GM11168 (cell line): ENCODE data around the gene CPNE9.
"Not testable (repeated sequence)": the region's sequence is repeated elsewhere in the genome, so short reads cannot be mapped to it uniquely, and the experiment has no call there.

Experiments
- in situ Hi-C: fragments of 300-500 bp; cut with MboI; formaldehyde crosslinking; loops from one replicate; pipeline ENCODE4 v1.12.0; 2022; ENCODE audit warnings: low sequenced_read_pairs; ENCODE audit not compliant: unreplicated experiment

The CPNE9 gene

DNA sequence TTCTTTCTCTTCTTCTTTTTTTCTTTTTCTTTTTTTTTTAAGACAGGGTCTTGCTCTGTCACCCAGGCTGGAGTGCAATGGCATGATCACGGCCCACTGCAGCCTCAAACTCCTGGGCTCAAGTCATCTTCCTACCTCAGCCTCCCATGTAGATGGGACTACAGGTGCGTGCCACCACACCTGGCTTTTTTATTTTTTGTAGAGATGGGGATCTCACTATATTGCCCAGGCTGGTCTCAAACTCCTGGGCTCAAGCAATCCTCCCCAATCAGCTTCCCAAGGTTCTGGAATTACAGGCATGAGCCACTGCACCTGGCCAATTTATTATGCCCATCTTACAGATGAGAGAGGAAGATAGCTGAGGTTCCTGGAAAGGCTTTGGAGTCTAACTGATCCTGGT is 67.4 kb downstream of the CPNE9 start:
- in situ Hi-C loops, result not testable (repeated sequence)

- in situ Hi-C loops, result no loop called here
Observed at GRCh38 chr3:9776896-9777693, 73.5 kb downstream of the CPNE9 start.

DNA sequence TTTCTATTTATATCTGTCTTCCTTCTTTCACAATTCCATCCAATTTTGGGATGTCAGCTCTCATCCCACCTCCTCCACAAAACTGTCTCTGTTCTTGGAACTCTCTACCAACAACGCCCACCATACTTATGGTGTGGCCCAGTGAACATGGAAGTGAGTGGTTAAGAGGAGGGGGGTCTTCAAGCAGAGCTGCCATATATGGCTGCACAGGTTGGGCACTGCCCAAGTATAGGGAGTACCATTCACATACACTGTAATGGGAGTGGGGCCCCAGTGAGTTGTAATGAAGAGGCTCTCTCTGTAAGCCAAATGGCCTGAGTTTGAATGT is 74.0 kb downstream of the CPNE9 start:
- in situ Hi-C loops, result no loop called here

DNA sequence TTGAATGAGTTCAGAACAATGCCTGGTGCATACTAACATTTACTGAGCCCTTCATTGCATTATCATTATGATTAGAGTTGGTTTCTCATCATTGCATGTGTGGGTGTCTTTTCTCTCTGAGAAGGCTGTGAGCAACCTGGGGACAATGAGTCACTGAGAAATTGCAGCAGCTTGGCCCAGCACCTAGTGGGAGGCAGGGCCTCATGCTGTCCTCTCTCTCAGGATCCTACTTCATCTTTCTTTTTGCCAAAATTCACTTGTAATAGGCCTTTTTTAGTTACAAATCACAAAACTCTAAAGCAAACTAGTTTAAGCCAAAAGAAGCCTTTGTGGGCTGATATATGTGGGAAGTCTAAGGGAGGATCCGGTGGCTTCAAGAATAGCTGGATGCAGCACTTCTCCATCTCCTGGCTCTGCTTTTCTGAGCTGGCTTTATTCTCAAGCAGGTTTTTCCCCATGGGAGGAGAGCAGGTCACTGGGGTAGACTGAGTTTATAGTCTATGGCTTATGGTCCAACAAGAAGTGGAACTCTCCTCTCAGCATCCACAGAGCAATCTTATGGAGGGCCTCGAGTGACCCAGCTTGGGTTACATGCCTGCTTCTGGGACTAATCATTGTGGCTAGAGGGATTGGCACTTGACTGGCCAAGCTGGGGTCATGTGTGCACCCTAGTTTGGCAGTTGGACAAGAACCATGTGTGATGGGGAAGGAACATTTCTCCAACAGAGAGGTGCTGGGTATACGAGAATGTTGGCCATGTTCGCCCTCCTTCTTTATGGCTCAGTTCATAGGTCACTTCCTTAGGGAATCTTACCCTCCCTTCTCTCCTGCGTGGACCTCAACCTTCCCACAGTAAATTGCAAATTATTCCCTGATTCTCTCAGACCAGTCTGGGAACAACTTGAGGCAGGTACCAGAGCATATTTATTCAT is 74.8 kb downstream of the CPNE9 start:
- in situ Hi-C loops, result no loop called here

GRCh38 chr3:9779075-9779593 is 75.5 kb downstream of the CPNE9 start:
- in situ Hi-C loops, result no loop called here
